ENCODE results near the gene COX17. TPM values are rescaled to one million over a fixed set of nuclear protein-coding genes. Genes with fewer than 3 reads are reported as not detected.

Gene COX17
- total RNA-seq, 1 experiment from 2014 or later: 51.6 TPM

DNA sequence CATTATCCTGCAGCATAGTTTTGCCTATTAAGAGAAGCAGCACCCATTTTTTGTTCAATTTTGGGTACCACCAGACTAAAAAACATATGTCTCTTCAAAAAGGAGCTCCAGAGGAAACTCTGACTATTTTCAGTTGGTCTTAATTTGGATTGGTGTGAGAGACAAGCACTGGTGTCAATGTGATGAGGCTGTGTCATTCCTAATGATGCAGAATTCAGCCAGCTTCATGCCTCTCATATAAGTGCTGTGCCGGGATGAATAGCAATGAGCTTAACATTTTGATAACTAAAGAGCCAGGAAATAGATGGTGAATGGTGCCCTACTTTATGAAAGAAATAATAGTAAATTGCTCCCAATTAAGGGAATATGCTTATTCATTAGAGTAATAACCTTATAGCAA is 32.7 kb downstream of the COX17 start:
- Histone ChIP-seq H3K4me2 (ENCODE audit: low read length) (no peak overlapping the region), H3K36me3 (ENCODE audit: control insufficient read depth in 1 of 2, insufficient read depth in 2 of 2, low read length in 2 of 2) (no peaks in the 10 kb centered on the region), H4K20me1 (ENCODE audit: insufficient read depth) (no peaks in the 10 kb centered on the region), H2AFZ (ENCODE audit: low read depth, low read length, poor library complexity, severe bottlenecking) (no peak overlapping the region), H3K27me3 (ENCODE audit: insufficient read depth, low read length) (no peaks in the 10 kb centered on the region), H3K9me3 (ENCODE audit: control insufficient read depth in 1 of 2, insufficient read depth in 1 of 2, low read depth in 1 of 2, low read length in 2 of 2) (no peaks in the 10 kb centered on the region), H3K27ac (ENCODE audit: low read depth, low read length) (no peak overlapping the region), H3K9ac (ENCODE audit: low read length) (no peak overlapping the region), H3K4me3 (replicated peaks in 1 of 2; ENCODE audit: low read depth in 1 of 2, low read length in 2 of 2) (no peak overlapping the region), H3K9me2 (ENCODE audit: insufficient read depth) (no peaks in the 10 kb centered on the region), H3K79me2 (ENCODE audit: insufficient read depth, low read length) (no peaks in the 10 kb centered on the region), H3K4me1 (ENCODE audit: control insufficient read depth in 1 of 2, insufficient read depth in 2 of 2, low read length in 2 of 2) (peaks cover 0 to 25% of the 10 kb centered on the region in 2 experiments; a peak in 2 of 4 replicates)
- DNase-seq (ENCODE audit: low read depth, low spot score) (no peak), ATAC-seq (no peak)
- ChIA-PET RAD21 (ENCODE audit: low non-redundant PET in 1 of 2, low total read pairs in 2 of 2, uncharacterized antibody in 2 of 2, unreplicated experiment in 2 of 2) (no interaction called here), POLR2A (no interaction called here), CTCF (interaction anchor here (2.1 kb wide), 1 partner anchor 44 kb away, joined by 5 read pairs; no protein-coding TSS in a partner anchor)
- intact Hi-C loops (cut with micrococcal nuclease): no loop called here
- no peak for TF ChIP-seq SIN3A (IDR thresholded peaks at IDR 0.05; ENCODE audit: low read depth)
- no peak for TF ChIP-seq TCF7L2 (IDR thresholded peaks at IDR 0.05; ENCODE audit: borderline replicate concordance, extremely low read depth, insufficient read depth, insufficient read length)
- TF ChIP-seq SRF (IDR thresholded peaks at IDR 0.05; ENCODE audit: low read depth): no peak
- no peak for TF ChIP-seq POLR2AphosphoS5 (IDR thresholded peaks at IDR 0.05; ENCODE audit: low read depth, low read length)
- TF ChIP-seq EZH2 (IDR thresholded peaks at IDR 0.05): no peak
- no peak for TF ChIP-seq ELF1 (IDR thresholded peaks at IDR 0.05; ENCODE audit: borderline replicate concordance, low read depth)
- no peak for TF ChIP-seq ZFX (IDR thresholded peaks at IDR 0.05)
- TF ChIP-seq JUND (IDR thresholded peaks at IDR 0.05): no peak
- TF ChIP-seq CEBPB (IDR thresholded peaks at IDR 0.05; ENCODE audit: low read depth): no peak
- TF ChIP-seq, protein P1, sequence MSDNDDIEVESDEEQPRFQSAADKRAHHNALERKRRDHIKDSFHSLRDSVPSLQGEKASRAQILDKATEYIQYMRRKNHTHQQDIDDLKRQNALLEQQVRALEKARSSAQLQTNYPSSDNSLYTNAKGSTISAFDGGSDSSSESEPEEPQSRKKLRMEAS (IDR thresholded peaks at IDR 0.05): no peak
- TF ChIP-seq, protein P2, sequence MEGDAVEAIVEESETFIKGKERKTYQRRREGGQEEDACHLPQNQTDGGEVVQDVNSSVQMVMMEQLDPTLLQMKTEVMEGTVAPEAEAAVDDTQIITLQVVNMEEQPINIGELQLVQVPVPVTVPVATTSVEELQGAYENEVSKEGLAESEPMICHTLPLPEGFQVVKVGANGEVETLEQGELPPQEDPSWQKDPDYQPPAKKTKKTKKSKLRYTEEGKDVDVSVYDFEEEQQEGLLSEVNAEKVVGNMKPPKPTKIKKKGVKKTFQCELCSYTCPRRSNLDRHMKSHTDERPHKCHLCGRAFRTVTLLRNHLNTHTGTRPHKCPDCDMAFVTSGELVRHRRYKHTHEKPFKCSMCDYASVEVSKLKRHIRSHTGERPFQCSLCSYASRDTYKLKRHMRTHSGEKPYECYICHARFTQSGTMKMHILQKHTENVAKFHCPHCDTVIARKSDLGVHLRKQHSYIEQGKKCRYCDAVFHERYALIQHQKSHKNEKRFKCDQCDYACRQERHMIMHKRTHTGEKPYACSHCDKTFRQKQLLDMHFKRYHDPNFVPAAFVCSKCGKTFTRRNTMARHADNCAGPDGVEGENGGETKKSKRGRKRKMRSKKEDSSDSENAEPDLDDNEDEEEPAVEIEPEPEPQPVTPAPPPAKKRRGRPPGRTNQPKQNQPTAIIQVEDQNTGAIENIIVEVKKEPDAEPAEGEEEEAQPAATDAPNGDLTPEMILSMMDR (IDR thresholded peaks at IDR 0.05 in 2 of 3, conservative IDR thresholded peaks at IDR 0.05 in 1 of 3; ENCODE audit: borderline replicate concordance in 1 of 3, insufficient read depth in 1 of 3, low read depth in 2 of 3, low read length in 2 of 3): no peak
- no peak for TF ChIP-seq SP1 (IDR thresholded peaks at IDR 0.05; ENCODE audit: low read depth)
- no peak for TF ChIP-seq FOSL1 (IDR thresholded peaks at IDR 0.05; ENCODE audit: low read depth)
- no peak for TF ChIP-seq RAD21 (IDR thresholded peaks at IDR 0.05; ENCODE audit: low read depth)
- TF ChIP-seq, protein P3, sequence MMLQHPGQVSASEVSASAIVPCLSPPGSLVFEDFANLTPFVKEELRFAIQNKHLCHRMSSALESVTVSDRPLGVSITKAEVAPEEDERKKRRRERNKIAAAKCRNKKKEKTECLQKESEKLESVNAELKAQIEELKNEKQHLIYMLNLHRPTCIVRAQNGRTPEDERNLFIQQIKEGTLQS (IDR thresholded peaks at IDR 0.05): no peak
- BruUV-seq (replicated peaks): no TSS peak
